GM19328 (cell line): ENCODE measurements around the gene ALDH1L1.

ENCODE experiments used
- ATAC-seq: cut with Tn5 transposase; IDR thresholded peaks from one replicate; pipeline ENCODE4 v1.9.1; 2021; ENCODE audit warnings: mild to moderate bottlenecking, moderate library complexity; ENCODE audit not compliant: unreplicated experiment

Gene ALDH1L1

GRCh38 chr3:126180477-126181397, at the start of gene ALDH1L1:
TSS of gene ALDH1L1 (minus strand) at chr3:126180586. CDS start at chr3:126160979, 19,607 bp downstream.
- no peak for ATAC-seq

DNA sequence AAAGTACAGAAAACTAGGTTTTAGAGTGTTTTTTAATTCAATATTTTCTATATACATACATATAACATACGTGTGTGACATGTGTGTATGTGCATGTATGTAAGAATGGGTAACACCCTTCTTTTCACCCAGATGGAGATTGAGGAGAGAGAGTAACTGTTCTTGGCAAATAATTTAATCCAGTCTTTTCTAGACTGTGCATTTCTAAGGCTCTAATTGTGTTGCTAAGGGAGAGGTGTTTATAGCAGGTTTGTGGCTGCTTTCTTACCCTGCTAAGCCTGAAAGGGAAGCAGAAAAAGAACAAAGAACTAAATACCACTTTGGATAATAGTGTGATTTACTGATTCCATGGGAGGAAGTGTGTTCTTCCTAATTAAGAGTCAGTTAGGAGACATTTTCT, 46.0 kb upstream of the ALDH1L1 start:
- no peak for ATAC-seq

DNA sequence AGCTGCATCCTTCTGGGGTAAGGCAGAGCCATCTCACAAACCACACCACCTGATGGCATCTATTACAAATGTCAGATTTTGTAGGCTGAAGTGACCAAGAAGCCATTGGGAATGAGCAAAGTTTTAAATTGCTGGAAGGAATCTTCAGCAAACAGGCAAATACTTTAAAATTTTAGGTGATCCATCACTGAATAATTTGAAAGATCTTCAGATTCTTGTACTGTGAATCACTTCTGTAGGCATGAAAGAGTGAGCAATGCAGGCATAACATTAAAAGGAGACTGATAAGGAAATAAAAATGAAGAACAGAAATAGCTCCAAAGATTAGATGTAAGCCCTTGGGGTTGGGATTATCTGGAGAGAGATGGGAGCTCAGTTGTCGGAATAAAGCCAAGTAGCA, 36.0 kb upstream of the ALDH1L1 start:
- ATAC-seq: no peak

- no peak for ATAC-seq
Observed at GRCh38 chr3:126213379-126214028, 33.1 kb upstream of the ALDH1L1 start.

DNA sequence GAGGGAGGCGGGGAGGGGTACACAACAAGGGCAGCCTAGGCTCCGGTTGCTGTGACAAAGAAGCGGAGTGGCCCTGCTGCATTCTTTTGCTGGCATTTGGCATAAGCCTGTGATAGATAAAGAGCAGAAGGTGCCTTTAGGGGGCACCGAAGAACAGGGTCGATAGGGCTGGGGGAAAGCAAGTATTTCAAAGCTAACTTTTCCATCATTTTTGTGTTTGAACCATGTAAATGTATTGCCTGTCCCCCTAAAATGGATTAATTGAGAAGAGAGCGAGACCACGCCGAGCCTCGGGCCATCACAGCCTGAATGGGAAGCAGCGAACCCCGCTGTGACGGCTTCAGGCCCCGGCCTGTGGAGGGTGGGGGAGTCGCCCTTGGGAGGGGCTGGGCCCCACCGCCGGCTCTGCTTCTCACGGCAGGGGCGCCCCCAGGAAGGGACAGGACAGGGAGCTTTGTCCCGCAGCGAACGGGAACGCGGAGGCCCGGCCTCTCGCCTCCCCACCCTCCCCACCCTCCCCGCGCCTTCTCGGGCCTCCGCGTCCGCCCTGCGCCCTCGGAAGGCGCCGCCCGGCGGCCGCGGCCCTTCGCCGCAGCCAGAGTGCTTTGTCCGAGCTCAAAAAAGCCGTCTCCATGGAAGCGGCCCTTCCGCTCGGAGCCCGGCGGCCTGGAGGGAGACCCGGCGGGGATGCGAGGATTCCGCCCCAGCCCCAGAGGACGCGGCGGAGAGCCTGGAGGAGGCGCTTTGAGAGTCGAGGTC, 32.4 kb upstream of the ALDH1L1 start:
- no peak for ATAC-seq

DNA sequence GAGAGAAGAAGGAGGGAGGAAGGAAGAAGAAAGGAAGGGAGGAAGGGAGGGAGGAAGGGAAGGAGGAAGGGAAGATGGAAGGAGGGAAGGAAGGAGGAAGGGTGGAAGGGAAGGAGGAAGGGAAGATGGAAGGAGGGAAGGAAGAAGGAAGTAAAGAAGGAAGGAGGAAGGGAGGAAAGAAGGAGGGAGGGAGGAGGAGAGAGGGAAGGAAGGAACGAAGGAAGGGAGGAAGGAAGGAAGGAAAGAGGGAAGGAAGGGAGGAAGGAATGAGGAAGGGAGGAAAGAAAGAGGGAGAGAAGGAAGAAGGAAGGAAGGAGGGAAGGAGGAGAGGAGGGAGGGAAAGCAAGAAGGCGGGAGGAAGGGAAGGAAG, 31.8 kb upstream of the ALDH1L1 start:
- ATAC-seq: no peak

DNA sequence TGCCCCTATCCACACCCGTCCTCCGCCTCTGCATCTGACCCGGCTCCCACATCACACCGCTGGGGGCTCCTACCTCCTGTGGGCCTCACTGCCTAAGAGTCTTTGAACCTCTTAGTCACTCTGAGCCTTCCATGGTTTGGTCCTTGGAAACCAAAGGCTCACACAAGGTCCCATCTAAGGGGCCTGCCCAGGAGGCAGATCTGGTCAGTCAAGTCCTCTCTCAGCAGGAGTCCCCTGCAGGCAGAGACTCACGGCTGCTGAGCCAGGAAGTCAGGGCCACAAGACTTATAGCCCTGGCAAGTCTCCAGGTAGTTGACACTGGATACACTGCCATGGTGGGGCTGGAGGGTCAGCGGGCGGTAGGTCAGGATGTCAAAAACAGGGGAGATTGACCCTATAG, 31.2 kb upstream of the ALDH1L1 start:
- no peak for ATAC-seq

- no peak for ATAC-seq
Observed at GRCh38 chr3:126210606-126211005, 30.2 kb upstream of the ALDH1L1 start.

DNA sequence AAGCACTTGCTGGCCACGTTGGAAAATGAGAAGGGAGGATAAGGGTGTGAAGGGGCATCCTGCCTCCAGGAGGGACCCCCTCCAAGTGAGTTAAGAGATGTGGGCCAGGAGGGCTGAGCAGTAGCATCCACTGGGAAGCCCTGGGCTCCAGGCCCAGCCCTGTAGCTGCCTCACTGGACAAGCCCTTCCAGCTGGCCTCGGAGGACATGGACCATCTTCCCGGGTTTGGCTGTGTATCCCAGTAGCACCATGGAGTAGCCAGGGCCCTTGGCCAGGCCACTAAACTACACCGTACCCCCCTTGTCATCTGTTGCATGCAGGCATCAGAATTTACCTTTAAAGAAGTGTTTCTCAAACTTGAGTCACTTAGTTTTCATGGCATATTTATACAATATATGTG, 29.4 kb upstream of the ALDH1L1 start:
- no peak for ATAC-seq

GRCh38 chr3:126208606-126209256, 28.3 kb upstream of the ALDH1L1 start:
- ATAC-seq: no peak

GRCh38 chr3:126208182-126208581, 27.8 kb upstream of the ALDH1L1 start:
- ATAC-seq: no peak

- ATAC-seq: no peak
Observed at GRCh38 chr3:126207166-126207565, 26.8 kb upstream of the ALDH1L1 start.

GRCh38 chr3:126205717-126206655, 25.6 kb upstream of the ALDH1L1 start:
- ATAC-seq: no peak

GRCh38 chr3:126202680-126203079, 22.3 kb upstream of the ALDH1L1 start:
- no peak for ATAC-seq

GRCh38 chr3:126202276-126202675, 21.9 kb upstream of the ALDH1L1 start:
- no peak for ATAC-seq

DNA sequence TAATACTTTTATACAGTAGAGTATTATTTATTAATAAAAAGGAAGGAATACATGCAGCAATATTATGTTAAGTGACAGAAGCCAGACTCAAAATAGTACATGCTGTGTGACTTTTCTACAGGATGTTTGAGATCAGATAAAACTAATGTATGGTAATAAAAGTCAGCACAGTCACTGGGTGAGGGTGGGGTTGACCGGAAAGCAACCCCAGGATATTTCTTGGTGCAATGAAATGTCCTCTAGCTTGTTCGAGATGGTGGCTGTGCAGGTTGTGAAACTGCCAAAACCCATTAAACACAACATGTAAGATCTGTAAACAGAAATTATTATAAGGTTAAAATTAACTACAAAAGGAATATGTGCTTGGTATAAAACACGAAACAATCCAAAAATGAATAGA, 20.8 kb upstream of the ALDH1L1 start:
- no peak for ATAC-seq

DNA sequence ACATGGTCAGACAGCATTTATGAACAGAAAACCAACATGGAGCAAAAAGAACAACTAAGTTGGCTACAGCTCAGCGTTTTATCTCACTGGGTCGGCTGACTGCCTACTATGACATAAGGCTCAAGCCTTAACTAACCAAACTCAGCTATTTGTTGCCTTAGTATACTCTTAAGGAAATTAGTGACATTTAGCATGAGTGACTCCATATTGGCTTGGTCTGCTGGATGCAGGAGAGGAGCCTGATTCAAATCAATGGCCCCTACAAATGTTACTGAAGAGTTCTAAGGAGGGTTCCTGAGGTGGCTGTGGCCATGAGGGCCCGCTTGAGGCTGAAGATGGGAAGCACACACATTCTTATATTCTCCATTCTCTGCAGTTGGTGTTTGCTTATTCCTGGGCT, 20.1 kb upstream of the ALDH1L1 start:
- ATAC-seq: no peak

DNA sequence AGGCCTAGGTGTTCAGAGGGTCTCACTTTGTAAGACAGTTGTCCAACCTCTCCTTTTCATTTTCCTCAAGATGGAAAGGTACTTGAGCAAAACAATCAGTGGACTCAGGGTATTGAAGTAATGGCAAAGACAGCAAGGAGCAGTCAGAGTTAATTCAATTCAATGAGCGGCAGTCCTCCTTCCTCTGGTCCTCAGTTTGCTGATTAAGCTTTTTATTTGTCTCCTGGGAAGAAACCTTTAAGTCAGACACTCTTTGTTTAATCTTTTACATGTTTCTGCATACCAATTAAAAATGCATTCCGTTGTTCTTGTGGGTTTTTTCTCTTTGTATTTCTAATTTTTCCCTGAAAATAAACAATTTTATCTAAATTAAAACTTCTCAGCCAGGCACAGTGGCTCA, 18.9 kb upstream of the ALDH1L1 start:
- ATAC-seq: no peak

DNA sequence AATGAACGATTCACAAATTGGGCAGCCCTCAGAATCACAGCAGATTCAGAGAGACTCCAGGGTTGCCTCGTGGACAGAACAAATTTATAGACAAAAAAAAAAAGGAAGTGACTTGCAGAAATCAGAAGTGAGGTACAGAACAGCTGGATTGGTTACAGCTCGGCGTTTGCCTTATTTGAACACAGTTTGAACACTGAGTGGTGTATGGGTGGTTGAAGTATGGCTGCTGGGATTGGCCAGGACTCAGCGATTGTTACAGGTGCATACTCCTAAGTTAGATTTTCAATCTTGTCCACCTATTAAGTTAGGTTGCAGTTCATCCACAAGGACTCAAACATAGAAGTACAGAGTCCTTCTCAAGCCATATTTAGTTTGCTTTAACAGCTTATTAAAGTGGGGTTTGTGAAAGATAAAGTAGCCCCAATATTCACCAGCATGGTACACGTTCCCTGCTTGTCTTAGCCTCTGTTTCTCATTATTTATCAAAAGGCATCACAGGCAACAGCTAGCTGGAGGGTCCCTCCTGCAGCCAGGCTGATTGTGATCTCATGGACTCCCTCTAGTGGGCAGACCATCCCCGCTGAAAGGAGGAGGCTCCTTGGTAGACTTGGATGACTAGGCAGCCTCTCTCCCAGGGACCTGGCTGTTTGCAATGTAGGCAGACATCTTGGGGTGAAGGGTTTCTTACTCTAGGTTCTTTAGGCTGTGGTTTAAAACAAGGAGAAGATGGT, 17.6 kb upstream of the ALDH1L1 start:
- no peak for ATAC-seq
